Posterior vena cava (tissue), 2 donors: Measurements from ENCODE around the gene AHCY. TPM values are rescaled to one million over a fixed set of nuclear protein-coding genes. Genes with fewer than 3 reads are reported as not detected.
A peak's percentile ranks its signal among the peaks of the same experiment; 100 is the strongest.
"Not testable (repeated sequence)": the region's sequence is repeated elsewhere in the genome, so short reads cannot be mapped to it uniquely, and the experiment has no call there.

ENCODE experiments used
- DNase-seq: peaks from one replicate; pipeline ENCODE4 v3.0.0-alpha.2; 2020; ENCODE audit warnings: low spot score
- intact Hi-C, 2 donors: fragments of 100-400 bp; cut with DNase I; formaldehyde crosslinking; loops; one replicate each; pipeline versions ENCODE4 v1.14.1 to v1.14.2; 2022 to 2023
- long read RNA-seq, 2 donors: library from polyadenylated mRNA; unstranded; transcript quantifications; one replicate each; pipeline ENCODE4 v2.0.0, GENCODE V29; 2020 to 2021
- total RNA-seq, 2 donors: library from RNA; stranded (reverse); fragmentation: NEBNext Ultra II Directional; extraction: Animal tissue kit (Norgen Biotek cat#: 25700); gene quantifications; one replicate each; pipeline ENCODE4 v1.2.1, GENCODE V29; 2021
- donor health status: DM: yes; HTN: yes; CAD: no.
- donor health status: DM: yes; HTN: yes; CAD: no.

Gene AHCY
- 10 to 100 TPM; 35.1 to 43.1 TPM for total RNA-seq
- long read RNA-seq, donor 1, transcript AHCY-201 (10 exons, 2,143 nt) = major isoform, 15 of 22 reads
- long read RNA-seq, donor 1, partial matches to known transcripts = 4 of 22 reads
- long read RNA-seq, donor 1, other reads (novel, unspliced or antisense) = 3 of 22 reads
- long read RNA-seq, donor 2, transcript AHCY-201 (10 exons, 2,143 nt) = major isoform, 116 of 152 reads
- long read RNA-seq, donor 2, partial matches to known transcripts = 19 of 152 reads
- long read RNA-seq, donor 2, other reads (novel, unspliced or antisense) = 17 of 152 reads

GRCh38 chr20:34302723-34303533 is at the start of gene AHCY:
Gene AHCY, minus strand, starts transcription at chr20:34303355. Its CDS starts 85 bp downstream, at chr20:34303270.
- peak; percentile 99 for DNase-seq
- intact Hi-C loops = no loop called here

GRCh38 chr20:34350095-34350494 is 46.9 kb upstream of the AHCY start:
- DNase-seq = no peak
- intact Hi-C loops = no loop called here

GRCh38 chr20:34347571-34347970 is 44.4 kb upstream of the AHCY start:
- intact Hi-C loops = no loop called here
- no peak for DNase-seq

GRCh38 chr20:34346533-34346865 is 43.3 kb upstream of the AHCY start:
- intact Hi-C loops, DNase-seq: not testable (repeated sequence)

- intact Hi-C loops = not testable (repeated sequence)
Measured at GRCh38 chr20:34345839-34346532, 42.8 kb upstream of the AHCY start.

GRCh38 chr20:34345402-34345736 is 42.2 kb upstream of the AHCY start:
- intact Hi-C loops = no loop called here
- no peak for DNase-seq

More at GRCh38 chr20:34345839-34346532, 42.8 kb upstream of the AHCY start:
- not testable (repeated sequence) for DNase-seq

- no peak for DNase-seq
- intact Hi-C loops = no loop called here
Measured at GRCh38 chr20:34344238-34344637, 41.1 kb upstream of the AHCY start.

GRCh38 chr20:34343458-34344211 is 40.5 kb upstream of the AHCY start:
- intact Hi-C loops = no loop called here
- DNase-seq = no peak

- intact Hi-C loops, DNase-seq: not testable (repeated sequence)
Measured at GRCh38 chr20:34341199-34341598, 38.0 kb upstream of the AHCY start.

- intact Hi-C loops, DNase-seq: not testable (repeated sequence)
Measured at GRCh38 chr20:34340726-34341125, 37.6 kb upstream of the AHCY start.

GRCh38 chr20:34337982-34338726 is 35.0 kb upstream of the AHCY start:
- intact Hi-C loops = no loop called here
- DNase-seq = no peak

- intact Hi-C loops = no loop called here
- no peak for DNase-seq
Measured at GRCh38 chr20:34337544-34337943, 34.4 kb upstream of the AHCY start.

- intact Hi-C loops = no loop called here
- DNase-seq = no peak
Measured at GRCh38 chr20:34334654-34335407, 31.7 kb upstream of the AHCY start.

GRCh38 chr20:34333786-34334185 is 30.6 kb upstream of the AHCY start:
- DNase-seq = no peak
- intact Hi-C loops = no loop called here

- no peak for DNase-seq
- intact Hi-C loops = no loop called here
Measured at GRCh38 chr20:34332262-34332920, 29.2 kb upstream of the AHCY start.

- DNase-seq = no peak
- intact Hi-C loops = no loop called here
Measured at GRCh38 chr20:34331838-34332237, 28.7 kb upstream of the AHCY start.

- DNase-seq, intact Hi-C loops: not testable (repeated sequence)
Measured at GRCh38 chr20:34330861-34331544, 27.8 kb upstream of the AHCY start.
